ENCODE measurements around the gene NUMB.

DNA sequence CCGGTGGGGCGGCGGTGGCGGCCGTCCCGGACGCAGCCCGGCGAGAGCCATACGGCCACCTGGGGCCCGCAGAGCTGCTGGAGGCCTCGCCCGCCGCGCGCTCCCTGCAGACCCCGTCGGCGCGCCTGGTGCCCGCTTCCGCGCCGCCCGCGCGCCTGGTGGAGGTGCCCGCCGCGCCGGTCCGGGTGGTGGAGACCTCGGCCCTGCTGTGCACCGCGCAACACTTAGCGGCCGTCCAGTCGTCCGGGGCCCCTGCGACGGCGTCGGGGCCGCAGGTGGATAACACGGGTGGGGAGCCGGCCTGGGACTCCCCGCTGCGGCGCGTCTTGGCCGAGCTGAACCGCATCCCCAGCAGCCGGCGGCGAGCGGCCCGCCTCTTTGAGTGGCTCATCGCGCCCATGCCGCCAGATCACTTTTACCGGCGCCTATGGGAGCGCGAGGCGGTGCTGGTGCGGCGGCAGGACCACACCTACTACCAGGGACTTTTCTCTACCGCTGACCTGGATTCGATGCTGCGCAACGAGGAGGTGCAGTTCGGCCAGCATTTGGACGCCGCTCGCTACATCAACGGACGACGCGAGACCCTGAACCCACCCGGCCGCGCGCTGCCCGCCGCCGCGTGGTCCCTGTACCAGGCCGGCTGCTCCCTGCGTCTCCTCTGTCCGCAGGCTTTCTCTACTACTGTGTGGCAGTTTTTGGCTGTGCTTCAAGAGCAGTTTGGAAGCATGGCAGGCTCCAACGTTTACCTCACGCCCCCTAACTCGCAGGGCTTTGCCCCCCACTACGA lies 33.1 kb upstream of the NUMB start:
- no peak for TF ChIP-seq RAD21 (IDR thresholded peaks at IDR 0.05)
- TF ChIP-seq, protein P1, sequence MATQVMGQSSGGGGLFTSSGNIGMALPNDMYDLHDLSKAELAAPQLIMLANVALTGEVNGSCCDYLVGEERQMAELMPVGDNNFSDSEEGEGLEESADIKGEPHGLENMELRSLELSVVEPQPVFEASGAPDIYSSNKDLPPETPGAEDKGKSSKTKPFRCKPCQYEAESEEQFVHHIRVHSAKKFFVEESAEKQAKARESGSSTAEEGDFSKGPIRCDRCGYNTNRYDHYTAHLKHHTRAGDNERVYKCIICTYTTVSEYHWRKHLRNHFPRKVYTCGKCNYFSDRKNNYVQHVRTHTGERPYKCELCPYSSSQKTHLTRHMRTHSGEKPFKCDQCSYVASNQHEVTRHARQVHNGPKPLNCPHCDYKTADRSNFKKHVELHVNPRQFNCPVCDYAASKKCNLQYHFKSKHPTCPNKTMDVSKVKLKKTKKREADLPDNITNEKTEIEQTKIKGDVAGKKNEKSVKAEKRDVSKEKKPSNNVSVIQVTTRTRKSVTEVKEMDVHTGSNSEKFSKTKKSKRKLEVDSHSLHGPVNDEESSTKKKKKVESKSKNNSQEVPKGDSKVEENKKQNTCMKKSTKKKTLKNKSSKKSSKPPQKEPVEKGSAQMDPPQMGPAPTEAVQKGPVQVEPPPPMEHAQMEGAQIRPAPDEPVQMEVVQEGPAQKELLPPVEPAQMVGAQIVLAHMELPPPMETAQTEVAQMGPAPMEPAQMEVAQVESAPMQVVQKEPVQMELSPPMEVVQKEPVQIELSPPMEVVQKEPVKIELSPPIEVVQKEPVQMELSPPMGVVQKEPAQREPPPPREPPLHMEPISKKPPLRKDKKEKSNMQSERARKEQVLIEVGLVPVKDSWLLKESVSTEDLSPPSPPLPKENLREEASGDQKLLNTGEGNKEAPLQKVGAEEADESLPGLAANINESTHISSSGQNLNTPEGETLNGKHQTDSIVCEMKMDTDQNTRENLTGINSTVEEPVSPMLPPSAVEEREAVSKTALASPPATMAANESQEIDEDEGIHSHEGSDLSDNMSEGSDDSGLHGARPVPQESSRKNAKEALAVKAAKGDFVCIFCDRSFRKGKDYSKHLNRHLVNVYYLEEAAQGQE (IDR thresholded peaks at IDR 0.05): no peak
- TF ChIP-seq, protein P2, sequence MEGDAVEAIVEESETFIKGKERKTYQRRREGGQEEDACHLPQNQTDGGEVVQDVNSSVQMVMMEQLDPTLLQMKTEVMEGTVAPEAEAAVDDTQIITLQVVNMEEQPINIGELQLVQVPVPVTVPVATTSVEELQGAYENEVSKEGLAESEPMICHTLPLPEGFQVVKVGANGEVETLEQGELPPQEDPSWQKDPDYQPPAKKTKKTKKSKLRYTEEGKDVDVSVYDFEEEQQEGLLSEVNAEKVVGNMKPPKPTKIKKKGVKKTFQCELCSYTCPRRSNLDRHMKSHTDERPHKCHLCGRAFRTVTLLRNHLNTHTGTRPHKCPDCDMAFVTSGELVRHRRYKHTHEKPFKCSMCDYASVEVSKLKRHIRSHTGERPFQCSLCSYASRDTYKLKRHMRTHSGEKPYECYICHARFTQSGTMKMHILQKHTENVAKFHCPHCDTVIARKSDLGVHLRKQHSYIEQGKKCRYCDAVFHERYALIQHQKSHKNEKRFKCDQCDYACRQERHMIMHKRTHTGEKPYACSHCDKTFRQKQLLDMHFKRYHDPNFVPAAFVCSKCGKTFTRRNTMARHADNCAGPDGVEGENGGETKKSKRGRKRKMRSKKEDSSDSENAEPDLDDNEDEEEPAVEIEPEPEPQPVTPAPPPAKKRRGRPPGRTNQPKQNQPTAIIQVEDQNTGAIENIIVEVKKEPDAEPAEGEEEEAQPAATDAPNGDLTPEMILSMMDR (IDR thresholded peaks at IDR 0.05; ENCODE audit: low read depth, low read length, missing input control): no peak
- TF ChIP-seq, protein P3, sequence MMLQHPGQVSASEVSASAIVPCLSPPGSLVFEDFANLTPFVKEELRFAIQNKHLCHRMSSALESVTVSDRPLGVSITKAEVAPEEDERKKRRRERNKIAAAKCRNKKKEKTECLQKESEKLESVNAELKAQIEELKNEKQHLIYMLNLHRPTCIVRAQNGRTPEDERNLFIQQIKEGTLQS (IDR thresholded peaks at IDR 0.05): no peak
- TF ChIP-seq YY1 (IDR thresholded peaks at IDR 0.05): peak; percentile 95
- TF ChIP-seq JUND (IDR thresholded peaks at IDR 0.05): no peak
- TF ChIP-seq RXRA (IDR thresholded peaks at IDR 0.05): no peak
- no peak for TF ChIP-seq FOXA2 (IDR thresholded peaks at IDR 0.05)
- TF ChIP-seq EGR1 (IDR thresholded peaks at IDR 0.05; ENCODE audit: low read depth in 2 of 2): no peak
